Measurements from ENCODE around the gene MCC.

Gene MCC

DNA sequence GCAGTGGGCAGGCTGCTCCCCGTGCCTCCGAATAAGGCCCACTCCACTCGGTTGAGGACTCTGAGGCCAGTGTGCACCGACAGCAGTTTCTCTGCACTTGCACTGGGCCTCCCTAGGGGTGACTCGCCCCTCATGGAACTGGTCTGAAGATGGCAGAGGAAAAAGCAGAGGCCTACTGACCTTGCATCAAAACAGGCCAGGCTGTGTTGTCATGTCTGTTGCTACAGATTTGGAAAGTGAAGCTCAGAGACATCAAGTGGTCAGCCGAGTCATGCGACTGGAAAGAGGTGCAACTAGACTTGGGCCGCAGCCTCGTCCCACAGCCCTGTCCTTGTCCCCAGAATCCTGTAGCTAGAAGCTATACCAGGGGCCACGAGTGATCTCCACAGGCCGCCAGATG is 433.4 kb downstream of the MCC start:
- H3K27ac ChIP-seq (ENCODE audit: low read length) = no peak overlapping the region
- no peak overlapping the region for H3K4me3 ChIP-seq (ENCODE audit: low read length)
- no peak overlapping the region for H3K9ac ChIP-seq (ENCODE audit: low read length)
- H3K9me3 ChIP-seq (replicated peaks; ENCODE audit: insufficient read depth, low read length) = no peaks in the 10 kb centered on the region
- H3K79me2 ChIP-seq (ENCODE audit: low read length) = peaks cover 20% of the 10 kb centered on the region
- no peaks in the 10 kb centered on the region for H3K9me2 ChIP-seq (replicated peaks; ENCODE audit: insufficient read depth, low read length)
- H2AFZ ChIP-seq (ENCODE audit: low read length) = no peak overlapping the region
- H3K36me3 ChIP-seq (replicated peaks; ENCODE audit: insufficient read depth, low read length) = peaks cover 7% of the 10 kb centered on the region; the same call in 1 of the 2 replicates
- no peaks in the 10 kb centered on the region for H4K20me1 ChIP-seq (ENCODE audit: insufficient read depth, low read length)
- H3F3A ChIP-seq (ENCODE audit: insufficient read depth, low read length) = peaks cover 10% of the 10 kb centered on the region
- H3K4me1 ChIP-seq (ENCODE audit: low read length) = peaks cover 40% of the 10 kb centered on the region
- H3K4me2 ChIP-seq (ENCODE audit: low read depth, low read length) = no peak overlapping the region
- DNase-seq = no peak
- TF ChIP-seq EZH2phosphoT487 (IDR thresholded peaks at IDR 0.05; ENCODE audit: low read length) (no peak), EZH2 (optimal IDR thresholded peaks at IDR 0.05; ENCODE audit: low read depth, low read length) (no peak)
- no peaks in the 10 kb centered on the region for H3K27me3 ChIP-seq (replicated peaks; ENCODE audit: insufficient read depth, low read length)

- H3K27ac ChIP-seq (ENCODE audit: low read length) = no peak overlapping the region
These were observed 434.7 kb downstream of the MCC start for GRCh38 chr5:113053511-113053995.

DNA sequence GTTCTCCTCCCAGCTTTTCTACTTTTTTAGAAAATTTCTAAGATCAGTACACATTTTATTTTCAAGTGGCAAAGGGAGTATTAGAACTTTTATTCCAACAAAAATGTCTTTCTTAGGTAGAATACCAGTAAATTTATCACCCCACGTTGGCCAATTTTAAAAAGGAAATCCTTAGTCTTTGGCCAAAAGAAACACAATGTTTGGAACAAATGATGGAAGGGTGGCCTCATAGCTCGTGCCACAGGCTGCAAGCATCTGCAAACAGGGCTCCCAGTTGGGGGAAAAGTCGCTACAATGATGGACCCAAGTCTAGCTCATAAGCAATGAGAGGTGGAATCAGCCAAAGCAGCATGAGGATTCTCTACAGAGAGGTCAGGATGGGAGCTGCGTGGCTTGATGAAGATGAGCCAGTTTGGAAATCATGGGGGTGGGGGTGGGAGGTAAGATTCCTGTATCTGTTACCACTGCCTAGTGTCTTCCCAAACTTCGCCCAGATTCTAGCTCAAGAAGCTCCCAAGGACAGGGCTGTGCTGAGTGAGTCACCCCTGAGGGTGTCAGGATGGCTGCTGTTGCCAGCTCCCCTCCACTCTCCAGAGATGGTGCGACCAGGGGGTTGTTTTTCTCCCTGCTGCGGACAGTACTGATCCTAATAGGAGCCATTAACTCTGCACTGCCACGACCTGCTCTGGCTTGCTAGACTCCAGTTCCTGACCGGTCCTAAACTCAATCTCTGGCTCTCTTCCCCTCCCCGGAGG is 436.0 kb downstream of the MCC start:
- Histone ChIP-seq H3K27ac (ENCODE audit: low read length) (peak overlapping the region; percentile 90; the same call in 1 of the 2 replicates), H3K79me2 (ENCODE audit: low read length) (peaks cover 26% of the 10 kb centered on the region)
- no peak for DNase-seq

More at GRCh38 chr5:113053511-113053995, 434.7 kb downstream of the MCC start:
- Histone ChIP-seq H4K20me1 (ENCODE audit: insufficient read depth, low read length) (no peaks in the 10 kb centered on the region), H2AFZ (ENCODE audit: low read length) (no peak overlapping the region), H3K9me2 (replicated peaks; ENCODE audit: insufficient read depth, low read length) (no peaks in the 10 kb centered on the region), H3K27me3 (replicated peaks; ENCODE audit: insufficient read depth, low read length) (no peaks in the 10 kb centered on the region), H3K9me3 (replicated peaks; ENCODE audit: insufficient read depth, low read length) (no peaks in the 10 kb centered on the region), H3K4me3 (ENCODE audit: low read length) (no peak overlapping the region), H3F3A (ENCODE audit: insufficient read depth, low read length) (peaks cover 24% of the 10 kb centered on the region), H3K79me2 (ENCODE audit: low read length) (peaks cover 24% of the 10 kb centered on the region), H3K36me3 (replicated peaks; ENCODE audit: insufficient read depth, low read length) (peaks cover 10% of the 10 kb centered on the region; the same call in 1 of the 2 replicates), H3K4me2 (ENCODE audit: low read depth, low read length) (no peak overlapping the region), H3K4me1 (ENCODE audit: low read length) (peaks cover 53% of the 10 kb centered on the region), H3K9ac (ENCODE audit: low read length) (no peak overlapping the region)
- DNase-seq = no peak
- TF ChIP-seq EZH2 (optimal IDR thresholded peaks at IDR 0.05; ENCODE audit: low read depth, low read length) = no peak
- TF ChIP-seq, protein P1, sequence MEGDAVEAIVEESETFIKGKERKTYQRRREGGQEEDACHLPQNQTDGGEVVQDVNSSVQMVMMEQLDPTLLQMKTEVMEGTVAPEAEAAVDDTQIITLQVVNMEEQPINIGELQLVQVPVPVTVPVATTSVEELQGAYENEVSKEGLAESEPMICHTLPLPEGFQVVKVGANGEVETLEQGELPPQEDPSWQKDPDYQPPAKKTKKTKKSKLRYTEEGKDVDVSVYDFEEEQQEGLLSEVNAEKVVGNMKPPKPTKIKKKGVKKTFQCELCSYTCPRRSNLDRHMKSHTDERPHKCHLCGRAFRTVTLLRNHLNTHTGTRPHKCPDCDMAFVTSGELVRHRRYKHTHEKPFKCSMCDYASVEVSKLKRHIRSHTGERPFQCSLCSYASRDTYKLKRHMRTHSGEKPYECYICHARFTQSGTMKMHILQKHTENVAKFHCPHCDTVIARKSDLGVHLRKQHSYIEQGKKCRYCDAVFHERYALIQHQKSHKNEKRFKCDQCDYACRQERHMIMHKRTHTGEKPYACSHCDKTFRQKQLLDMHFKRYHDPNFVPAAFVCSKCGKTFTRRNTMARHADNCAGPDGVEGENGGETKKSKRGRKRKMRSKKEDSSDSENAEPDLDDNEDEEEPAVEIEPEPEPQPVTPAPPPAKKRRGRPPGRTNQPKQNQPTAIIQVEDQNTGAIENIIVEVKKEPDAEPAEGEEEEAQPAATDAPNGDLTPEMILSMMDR (IDR thresholded peaks at IDR 0.05; ENCODE audit: low read length) = no peak
- no peak for TF ChIP-seq EZH2phosphoT487 (IDR thresholded peaks at IDR 0.05; ENCODE audit: low read length)

More for the DNA sequence above, 436.0 kb downstream of the MCC start:
- Histone ChIP-seq H3K36me3 (replicated peaks; ENCODE audit: insufficient read depth, low read length) (peaks cover 10% of the 10 kb centered on the region; the same call in 1 of the 2 replicates), H3K9me3 (replicated peaks; ENCODE audit: insufficient read depth, low read length) (no peaks in the 10 kb centered on the region), H3F3A (ENCODE audit: insufficient read depth, low read length) (peaks cover 36% of the 10 kb centered on the region), H3K4me3 (ENCODE audit: low read length) (no peak overlapping the region), H3K9me2 (replicated peaks; ENCODE audit: insufficient read depth, low read length) (no peaks in the 10 kb centered on the region), H3K27me3 (replicated peaks; ENCODE audit: insufficient read depth, low read length) (no peaks in the 10 kb centered on the region), H2AFZ (ENCODE audit: low read length) (no peak overlapping the region), H3K4me1 (ENCODE audit: low read length) (peaks cover 67% of the 10 kb centered on the region), H4K20me1 (ENCODE audit: insufficient read depth, low read length) (no peaks in the 10 kb centered on the region), H3K4me2 (ENCODE audit: low read depth, low read length) (no peak overlapping the region), H3K9ac (ENCODE audit: low read length) (no peak overlapping the region)
- no peak for TF ChIP-seq EZH2 (optimal IDR thresholded peaks at IDR 0.05; ENCODE audit: low read depth, low read length)
- TF ChIP-seq EZH2phosphoT487 (IDR thresholded peaks at IDR 0.05; ENCODE audit: low read length) = no peak
- TF ChIP-seq, protein P1 (IDR thresholded peaks at IDR 0.05; ENCODE audit: low read length) = no peak

Data from MM.1S (cell line).